GDM1 (cell line): ENCODE results near the gene VSTM4.

Experiments used
- DNase-seq: peaks from one replicate; lab custom pipeline; 2025; lab: John Stamatoyannopoulos, UW

VSTM4 gene

DNA sequence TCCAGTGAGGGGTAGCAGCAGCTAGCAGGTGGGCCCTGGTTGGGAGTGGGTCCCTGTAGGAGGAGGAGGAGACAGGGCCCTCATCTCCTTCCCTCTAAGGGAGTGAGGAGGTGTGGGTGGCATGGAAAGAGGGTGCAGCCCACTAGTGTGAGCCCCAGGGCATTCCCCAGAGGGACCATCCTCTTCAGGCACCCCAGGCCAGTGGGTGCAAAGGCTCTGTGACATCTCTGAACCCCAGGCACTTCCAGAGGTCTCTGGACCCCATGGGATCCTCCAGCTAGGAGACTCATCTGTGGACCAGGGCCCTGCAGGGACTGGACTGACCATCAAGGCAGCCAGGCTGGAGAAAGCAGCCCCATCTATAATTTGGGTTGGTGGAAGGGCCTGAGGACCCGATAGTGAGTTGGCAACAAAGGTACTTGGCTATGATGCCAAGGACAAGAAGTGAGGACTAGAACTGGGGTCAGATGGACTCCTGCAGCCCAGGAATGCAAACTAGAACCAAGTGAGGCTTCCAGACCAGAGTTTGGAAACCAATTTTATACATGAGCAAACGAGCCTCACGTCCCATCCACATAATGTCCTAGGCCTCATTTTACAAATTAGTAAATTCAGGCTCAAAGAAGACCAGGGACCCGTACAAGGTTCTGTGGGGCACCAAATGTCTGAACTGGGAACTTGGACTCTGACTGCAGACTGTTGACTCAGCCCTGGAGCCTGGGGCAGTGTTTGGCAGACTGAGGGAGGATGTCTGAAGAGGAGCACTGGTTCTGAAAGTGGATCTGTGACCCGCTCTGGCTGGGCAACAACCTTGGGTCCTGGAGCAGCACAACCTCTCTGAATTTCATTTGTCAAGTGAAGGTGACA, 1.4 kb upstream of the VSTM4 start:
- no peak for DNase-seq

DNA sequence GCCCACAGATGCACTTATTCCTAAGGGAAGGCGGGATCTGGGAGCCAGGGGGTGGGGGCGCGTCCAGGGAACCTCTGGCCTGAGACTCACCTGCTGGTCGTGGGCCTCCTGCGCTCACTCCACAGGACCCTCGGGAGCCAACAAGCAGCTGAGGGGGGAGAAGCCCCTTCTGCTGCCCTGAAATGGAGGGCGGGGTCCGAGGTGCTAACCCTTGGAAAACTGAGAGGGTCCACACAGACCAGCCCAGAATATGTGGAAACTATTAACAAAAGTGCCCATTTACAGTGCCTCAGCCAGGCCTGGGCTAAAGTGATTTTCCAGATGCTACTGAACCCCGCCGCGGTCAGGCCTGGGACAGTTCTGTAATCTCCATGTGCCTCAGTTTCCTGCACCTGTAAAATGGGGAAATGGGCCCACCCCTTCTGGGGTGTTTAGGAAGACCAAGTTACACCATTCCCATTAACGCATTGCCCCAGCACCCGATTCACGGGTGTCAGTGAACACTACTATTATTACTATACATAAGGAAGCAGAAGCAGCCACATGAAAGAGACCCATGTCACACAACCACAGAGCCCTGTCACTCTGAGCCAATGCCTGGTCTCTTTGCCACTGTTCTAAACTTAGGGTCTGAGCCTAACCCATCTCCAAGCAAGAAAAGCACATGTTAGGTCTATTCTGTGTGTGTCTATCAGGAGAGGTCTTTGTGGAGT, 630 bp upstream of the VSTM4 start:
- DNase-seq: no peak

DNA sequence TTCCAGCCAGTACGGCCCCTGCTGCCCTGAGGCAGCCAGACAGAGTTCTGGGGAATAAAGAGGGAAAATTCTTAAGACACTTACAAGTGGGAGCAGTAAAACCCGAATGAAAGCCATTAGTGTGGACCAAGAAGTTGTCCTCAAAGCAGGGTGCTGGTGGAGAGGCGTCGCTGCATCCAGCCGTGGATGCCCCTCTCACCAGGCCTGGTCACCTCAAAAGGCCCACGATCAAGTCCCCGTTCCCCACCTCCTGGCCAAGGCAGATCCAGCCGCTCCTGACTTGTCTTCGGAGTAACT, 656 bp downstream of the VSTM4 start:
- no peak for DNase-seq

DNA sequence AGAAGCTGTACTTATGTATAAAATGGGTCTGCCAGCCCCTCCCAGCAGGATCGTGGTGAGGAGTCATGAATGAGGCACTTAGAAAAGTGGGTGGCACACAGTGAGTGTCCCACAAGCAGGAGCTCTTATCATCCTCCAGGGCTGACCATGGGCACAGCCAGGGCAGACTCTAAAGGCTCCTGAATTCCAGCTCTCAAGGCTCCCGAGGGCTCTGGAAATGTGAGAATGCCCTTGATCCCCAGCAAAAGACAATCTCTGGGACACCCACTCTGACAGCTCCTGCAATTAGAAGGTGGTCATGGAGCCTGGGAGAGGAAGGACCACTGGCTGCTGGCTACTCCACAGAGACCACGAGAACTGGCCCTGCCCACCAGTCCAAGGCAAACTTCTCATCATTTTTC, 1.6 kb downstream of the VSTM4 start:
- no peak for DNase-seq

DNA sequence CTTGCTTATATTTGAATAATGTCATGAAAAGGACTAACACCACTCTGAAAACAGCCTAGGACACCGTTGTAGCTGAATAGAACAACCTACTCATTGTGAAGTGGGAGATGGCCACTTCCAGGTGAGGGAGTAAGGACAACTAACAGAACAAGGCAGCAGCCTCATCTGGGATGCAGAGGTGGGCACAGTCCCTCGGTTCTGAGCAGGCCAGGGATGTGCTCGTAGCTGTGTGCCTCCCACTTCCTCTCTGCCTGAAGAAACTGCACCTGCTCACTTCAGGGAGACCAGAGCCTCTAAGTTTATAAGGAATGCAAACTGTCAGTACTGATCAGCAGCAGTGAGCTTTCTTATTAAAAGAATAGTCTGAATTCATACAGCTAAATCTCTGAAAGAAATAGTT, 2.5 kb downstream of the VSTM4 start:
- DNase-seq: no peak

DNA sequence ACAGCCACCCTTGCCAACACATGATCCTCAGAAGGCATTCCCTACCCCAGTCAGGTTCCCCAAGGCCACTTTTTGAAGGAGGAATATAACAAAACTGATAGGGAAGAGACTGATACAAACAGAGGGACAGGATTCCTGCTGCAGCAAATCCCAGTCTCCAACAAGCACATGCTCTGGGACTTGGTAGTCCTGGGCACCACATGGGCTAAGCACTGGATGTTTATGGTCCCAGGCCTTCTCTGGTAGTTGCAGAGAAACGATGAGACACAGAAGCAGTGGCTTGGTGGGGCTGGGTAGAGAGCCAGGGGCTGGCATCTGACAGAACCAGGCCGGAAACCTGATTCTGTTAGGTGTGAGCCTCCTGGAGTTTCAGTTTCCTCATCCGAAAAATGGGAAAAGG, 3.2 kb downstream of the VSTM4 start:
- DNase-seq: no peak

DNA sequence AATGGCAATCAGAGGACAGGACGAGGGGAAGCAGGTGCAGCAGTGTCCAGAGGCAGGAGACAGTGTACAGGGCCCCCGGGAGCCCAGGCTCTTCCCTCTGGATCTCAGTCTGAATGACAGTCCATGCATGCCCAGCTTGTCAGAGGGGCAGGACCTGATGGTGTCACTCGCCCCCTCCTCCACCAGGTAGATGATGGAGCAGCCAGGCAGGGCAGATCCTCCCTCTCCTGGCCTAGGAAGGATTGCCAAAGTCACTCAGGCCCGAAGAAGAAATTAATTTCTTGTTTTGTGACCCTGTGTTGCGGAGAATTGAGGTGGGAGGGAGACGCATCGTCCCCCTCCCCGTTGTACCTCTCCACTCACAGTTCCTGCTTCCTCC, 4.0 kb downstream of the VSTM4 start:
- no peak for DNase-seq

DNA sequence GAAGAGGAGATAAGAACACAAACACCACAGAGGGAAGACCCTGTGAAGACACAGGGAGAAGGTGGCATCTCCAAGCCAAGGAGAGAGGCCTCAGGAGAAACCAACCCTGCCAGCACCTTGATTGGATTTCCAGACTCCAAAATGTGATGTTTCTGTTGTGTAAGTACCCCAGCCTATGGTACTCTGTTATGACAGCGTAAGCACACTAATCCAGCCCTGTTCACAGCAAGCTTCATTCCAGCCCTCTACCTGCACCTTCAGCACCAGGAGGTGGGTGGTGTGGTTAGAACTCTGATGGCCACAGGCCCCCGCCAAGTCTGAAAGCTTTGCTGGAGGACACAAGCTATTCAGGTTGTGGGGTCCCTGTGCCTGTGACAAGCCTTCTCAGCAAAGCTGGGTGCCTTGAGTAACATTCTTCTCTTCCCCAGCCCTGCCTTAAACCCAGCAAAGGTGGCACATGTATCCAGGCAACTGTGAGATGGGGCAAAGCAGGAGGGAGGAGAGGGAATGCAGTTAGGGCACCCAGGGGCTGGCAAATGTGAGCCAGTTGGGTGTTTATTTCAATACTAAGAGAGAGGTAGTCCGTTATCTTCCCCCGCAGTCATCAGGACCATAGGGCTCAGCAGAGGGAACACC, 4.5 kb downstream of the VSTM4 start:
- DNase-seq: no peak

DNA sequence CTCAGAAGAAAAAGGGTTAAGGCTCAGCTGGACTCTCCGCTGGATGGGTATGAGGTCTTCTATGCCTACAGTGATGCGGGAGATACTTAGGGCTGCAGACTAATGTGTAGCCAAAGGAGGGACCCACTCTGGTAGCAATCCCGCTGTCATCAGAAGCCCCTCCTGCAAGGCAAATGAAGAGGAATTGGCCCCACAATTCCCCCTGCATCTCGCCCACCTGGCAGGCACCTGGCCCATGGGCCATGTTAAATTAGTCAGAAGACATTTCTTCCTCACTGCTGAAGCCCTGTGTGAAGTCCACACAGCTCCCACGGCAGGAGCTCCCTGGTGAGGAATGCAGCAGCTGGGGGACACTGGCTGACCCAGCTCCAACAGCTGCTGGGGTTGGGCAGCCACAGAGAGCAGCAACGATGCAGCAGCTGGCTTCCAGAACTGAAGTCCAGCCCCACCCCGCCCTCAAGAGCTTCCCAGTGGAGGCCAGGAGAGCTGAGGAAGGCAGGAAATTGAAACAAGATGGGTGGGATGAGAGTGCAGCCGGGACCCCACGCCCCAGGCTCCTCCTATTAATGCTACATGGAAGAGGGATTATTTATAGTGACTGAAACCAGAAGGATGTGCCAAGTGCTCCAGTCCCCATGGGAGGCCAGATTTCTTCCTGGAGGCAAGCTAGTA, 5.5 kb downstream of the VSTM4 start:
- DNase-seq: no peak

DNA sequence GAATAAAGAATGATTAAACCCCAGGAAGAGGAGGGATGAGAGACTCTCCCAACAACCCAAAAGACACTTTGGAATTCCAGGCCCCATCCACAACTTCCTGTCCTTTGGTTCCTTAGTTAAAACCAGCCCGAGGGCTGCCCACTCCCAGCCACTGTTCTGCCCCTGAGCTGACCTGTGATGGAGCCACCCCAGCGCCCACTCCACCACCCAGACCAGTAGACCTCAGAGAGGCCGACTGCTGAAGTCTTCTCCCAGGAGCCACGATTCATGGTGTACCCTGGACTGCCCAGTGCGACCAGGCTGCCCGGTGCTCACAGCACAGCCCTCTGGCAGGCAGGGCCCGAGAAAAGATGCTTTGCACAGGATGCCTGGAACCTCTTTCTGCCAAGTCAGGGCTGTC, 6.7 kb downstream of the VSTM4 start:
- no peak for DNase-seq

DNA sequence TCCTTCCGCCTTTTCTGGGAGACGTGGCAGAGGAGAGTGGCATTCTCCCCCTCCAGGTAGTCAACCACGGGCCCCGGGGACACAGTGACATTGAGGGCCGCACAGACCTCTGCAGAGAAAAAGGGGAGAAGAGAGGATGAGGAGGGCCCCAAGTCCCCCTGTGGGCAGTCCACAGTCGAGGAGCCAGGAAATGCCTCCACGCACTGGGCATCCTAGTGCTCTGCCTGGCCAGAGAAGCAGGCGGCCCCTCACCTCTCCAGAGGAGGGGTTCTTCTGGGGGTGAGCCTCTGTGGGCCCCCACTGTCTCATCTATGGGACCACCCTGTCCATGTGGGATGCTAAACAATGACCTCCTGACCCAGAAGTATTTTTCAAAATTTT, 7.4 kb downstream of the VSTM4 start:
- DNase-seq: no peak

DNA sequence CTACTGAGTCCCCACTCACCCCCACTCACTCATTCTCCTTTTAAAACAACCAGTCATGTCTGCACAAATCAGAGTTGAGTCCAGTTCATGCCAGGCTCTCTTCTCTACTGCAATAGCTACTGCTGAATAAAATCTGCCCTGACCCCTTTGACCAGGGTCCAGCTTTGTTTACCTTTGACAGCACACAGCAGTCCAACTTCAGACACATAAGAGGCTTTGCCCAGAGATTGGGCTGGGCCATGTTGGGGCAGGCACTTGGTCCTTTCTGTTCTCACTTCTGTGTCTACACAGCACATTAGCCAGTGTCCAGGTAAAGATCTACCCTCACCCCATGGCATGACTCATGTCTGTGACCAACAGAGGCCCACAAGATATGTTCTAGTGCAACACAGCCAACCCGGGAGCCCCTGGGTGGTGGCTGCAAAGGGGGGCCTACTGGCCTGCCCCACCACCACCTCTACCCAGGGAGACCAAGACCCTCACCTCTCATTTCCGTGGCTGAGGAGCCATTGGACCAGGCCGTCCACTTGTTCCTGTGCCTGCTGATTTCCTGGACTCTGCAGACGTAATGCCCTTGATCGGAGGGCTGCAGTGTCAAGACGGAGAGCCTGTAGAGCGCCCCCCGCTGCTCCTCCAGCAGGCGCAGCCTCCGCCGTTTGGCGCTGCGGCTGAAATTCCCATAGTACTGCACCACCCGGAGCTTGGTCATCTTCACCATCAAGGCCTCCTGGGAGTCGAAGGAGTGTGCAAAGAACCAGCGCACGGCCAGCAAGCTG, 8.0 kb downstream of the VSTM4 start:
- no peak for DNase-seq

DNA sequence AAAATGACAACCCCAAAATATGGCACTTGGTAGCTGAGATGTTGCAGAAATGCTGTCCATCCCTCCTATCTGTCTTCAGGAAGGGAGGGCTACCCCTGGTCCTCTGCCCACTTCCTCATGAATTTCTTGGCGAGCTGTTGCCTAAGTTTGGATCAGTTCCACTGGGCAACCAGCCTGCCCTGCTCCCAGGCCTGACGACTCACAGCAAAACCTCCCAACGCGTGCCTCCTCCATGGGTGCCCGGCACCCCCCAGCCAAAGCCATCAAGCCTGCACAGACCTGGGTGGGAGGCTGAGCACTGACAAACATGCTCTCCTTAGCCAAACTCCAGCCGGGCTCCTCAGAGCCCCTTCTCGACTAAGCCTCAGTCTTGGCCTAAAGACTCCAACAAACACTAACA, 8.9 kb downstream of the VSTM4 start:
- DNase-seq: no peak

DNA sequence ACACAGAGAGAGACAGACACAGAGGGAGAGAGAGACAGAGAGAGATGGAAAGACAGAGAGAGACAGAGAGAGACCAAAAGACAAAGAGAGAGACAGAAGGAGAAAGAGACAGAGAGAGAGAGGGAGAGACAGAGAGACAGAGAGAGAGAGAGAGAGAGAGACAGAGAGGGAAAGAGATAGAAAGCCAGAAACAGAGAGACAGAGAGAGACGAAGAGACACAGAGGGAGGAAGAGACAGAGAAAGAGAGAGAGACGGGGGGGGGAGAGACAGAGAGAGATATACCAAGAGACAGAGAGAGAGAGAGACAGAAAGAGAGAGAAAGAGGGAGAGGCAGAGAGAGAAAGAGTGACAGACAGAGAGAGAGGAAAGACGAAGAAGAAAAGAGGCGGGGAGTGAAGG, 10.2 kb downstream of the VSTM4 start:
- no peak for DNase-seq

DNA sequence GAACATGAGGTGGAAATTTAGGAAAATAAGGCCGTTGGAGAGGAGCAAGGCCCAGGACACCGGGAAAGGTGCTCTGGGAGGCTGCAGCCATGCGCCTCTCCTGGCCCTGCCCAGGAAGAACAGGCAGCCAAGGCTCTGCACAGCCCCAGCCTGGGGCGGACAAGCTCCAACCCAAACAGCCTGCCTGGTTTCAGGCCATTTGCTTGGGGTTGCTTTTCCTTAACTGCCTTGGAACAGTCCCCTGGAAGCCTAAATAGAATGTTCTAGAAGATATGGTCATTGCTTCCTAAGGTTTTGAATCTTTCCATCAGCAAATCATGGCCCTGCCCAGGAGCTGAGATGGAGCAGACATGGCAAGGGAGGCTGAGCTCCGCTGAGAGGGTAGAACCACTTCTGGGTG, 11.0 kb downstream of the VSTM4 start:
- DNase-seq: no peak

DNA sequence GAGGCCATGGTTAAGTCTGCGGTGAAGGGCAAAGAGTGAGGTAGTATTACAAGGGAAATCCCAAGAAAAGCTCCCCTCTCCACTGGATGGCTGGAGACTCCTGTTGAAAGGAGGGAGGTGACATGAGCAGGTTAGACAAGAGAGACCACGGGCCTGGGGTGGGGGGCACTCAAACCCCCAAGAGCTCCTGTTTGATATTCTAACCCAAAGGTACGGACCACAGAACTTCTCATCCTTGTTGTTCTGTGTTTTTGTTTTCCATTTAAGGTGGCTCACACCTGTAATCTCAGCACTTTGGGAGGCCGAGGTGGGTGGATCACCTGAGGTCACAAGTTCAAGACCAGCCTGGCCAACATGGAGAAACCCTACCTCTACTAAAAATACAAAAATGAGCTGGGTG, 11.6 kb downstream of the VSTM4 start:
- DNase-seq: no peak

DNA sequence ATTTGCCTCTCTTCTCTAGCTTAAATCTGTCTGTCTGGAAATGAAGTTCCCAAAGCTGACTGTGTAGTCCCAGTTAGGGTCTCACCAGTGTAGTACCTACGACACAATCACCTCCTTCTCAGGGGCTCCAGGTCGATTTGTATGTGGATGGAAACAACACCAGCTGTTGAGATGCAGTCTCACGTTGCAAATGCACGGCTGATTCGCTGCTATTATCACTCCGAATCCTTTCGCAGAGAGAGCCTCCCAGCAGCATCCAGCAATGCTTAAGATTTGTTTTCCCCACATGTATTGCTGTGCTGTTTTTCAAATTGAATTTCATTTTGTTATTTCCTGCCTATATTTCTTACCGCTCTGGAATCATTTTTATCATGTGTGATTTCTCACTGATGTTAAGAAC, 16.3 kb downstream of the VSTM4 start:
- no peak for DNase-seq

DNA sequence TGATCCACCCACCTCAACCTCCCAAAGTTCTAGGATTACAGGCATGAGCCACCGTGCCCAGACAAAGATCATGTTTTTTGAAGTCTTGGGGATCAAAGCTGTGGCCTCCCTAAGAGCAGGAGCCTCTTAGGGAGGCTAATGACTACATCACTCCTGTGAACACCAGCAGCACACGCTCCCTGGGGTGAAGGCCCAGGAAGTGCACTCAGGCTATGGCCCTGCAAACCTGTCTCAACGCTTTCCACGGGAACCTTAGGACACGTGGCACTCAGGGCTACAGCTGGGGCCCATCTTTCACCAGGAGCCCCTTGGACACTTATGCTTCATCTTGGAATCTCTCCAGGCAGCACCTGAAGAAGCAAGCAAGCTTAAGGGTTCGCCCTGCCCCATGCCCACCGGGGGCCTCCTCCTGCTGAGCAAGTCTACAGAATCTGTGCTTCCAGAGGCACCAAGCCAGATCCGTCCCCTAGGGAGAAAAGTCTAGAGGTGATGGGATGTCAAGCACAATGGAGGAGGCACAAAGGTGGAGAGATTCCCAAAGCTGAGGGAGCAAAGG, 18.4 kb downstream of the VSTM4 start:
- DNase-seq: no peak

DNA sequence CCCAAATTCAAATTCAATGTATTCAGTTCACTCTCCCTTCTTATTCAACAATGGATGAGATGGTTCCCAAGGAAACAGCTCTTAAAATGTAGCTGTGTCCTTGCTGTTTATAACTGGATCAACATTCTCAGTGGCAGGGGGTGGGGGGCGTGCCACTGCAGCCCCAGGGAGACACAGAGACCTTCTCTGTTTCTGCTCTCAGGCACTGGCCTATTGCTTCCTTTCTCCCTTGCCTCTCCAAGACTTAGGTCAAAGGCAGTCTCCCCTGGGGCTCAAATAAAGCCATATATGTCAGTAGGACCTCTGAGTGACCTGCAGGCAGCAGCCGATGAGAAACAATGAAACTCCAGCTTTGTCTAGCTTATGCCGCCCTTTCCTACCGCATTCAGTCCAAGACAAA, 20.7 kb downstream of the VSTM4 start:
- no peak for DNase-seq

DNA sequence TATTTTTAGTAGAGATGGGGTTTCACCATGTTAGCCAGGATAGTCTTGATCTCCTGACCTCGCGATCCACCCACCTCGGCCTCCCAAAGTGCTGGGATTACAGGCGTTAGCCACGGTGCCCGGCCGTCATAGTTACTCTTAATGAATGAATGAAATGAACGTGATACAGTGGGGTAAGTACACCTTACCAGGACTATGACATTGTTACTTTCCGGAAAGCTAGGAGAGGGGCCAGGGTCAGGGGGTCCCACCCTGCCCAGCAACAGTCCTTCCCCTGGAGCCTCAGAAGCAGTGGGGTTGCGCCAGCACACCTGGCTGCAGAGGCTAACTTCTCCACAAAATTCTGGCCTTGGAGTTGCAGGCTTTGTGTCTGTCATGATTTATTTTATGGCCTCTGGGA, 21.4 kb downstream of the VSTM4 start:
- no peak for DNase-seq

DNA sequence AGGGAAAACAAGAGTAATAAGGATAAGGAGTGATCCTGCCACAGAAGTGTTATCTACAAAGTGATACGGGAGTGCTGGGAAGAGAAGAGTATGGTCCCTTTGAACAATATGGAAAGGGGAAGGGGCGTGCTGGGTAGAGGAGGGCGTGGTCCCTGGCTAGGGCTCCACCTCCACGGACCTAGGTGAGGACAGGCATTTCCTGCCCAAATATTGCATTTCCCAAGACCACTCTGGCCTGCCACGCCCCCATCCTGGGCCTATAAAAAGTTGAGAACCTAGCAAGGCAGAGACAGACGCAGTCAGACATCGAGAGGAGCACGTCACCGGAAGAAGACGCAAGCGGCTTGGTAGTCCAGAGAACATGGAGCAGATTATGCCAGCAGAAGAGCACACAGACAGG, 22.8 kb downstream of the VSTM4 start:
- DNase-seq: no peak
